ENCODE measurements around the gene NVL.

NVL gene

GRCh38 chr1:224282140-224282539, 47.8 kb downstream of the NVL start:
- DNase-seq (ENCODE audit: low read depth in 2 of 2): no peak

- DNase-seq (ENCODE audit: low read depth in 2 of 2): no peak
Measured at GRCh38 chr1:224276771-224277487, 53.0 kb downstream of the NVL start.

- DNase-seq (ENCODE audit: low read depth in 2 of 2): no peak
Measured at GRCh38 chr1:224274970-224275626, 54.9 kb downstream of the NVL start.

- DNase-seq (ENCODE audit: low read depth in 2 of 2): no peak
Measured at GRCh38 chr1:224273641-224274040, 56.3 kb downstream of the NVL start.

GRCh38 chr1:224271106-224271505, 58.9 kb downstream of the NVL start:
- DNase-seq (ENCODE audit: low read depth in 2 of 2): no peak

- DNase-seq (ENCODE audit: low read depth in 2 of 2): no peak
Measured at GRCh38 chr1:224267925-224268324, 62.0 kb downstream of the NVL start.

GRCh38 chr1:224266915-224267856, 62.8 kb downstream of the NVL start:
- no peak for DNase-seq (ENCODE audit: low read depth in 2 of 2)

GRCh38 chr1:224266105-224266914, 63.7 kb downstream of the NVL start:
- DNase-seq (ENCODE audit: low read depth in 2 of 2): no peak

- no peak for DNase-seq (ENCODE audit: low read depth in 2 of 2)
Measured at GRCh38 chr1:224264321-224264720, 65.7 kb downstream of the NVL start.

- DNase-seq (ENCODE audit: low read depth in 2 of 2): no peak
Measured at GRCh38 chr1:224262373-224263054, 67.5 kb downstream of the NVL start.

GRCh38 chr1:224259986-224260385, 70.0 kb downstream of the NVL start:
- no peak for DNase-seq (ENCODE audit: low read depth in 2 of 2)

GRCh38 chr1:224258351-224258750, 71.6 kb downstream of the NVL start:
- DNase-seq (ENCODE audit: low read depth in 2 of 2): no peak

- DNase-seq (ENCODE audit: low read depth in 2 of 2): no peak
Measured at GRCh38 chr1:224256640-224257039, 73.3 kb downstream of the NVL start.

- no peak for DNase-seq (ENCODE audit: low read depth in 2 of 2)
Measured at GRCh38 chr1:224253721-224254120, 76.3 kb downstream of the NVL start.

GRCh38 chr1:224252479-224252878, 77.5 kb downstream of the NVL start:
- no peak for DNase-seq (ENCODE audit: low read depth in 2 of 2)

- no peak for DNase-seq (ENCODE audit: low read depth in 2 of 2)
Measured at GRCh38 chr1:224251741-224252146, 78.2 kb downstream of the NVL start.

GRCh38 chr1:224245188-224245587, 84.8 kb downstream of the NVL start:
- DNase-seq (ENCODE audit: low read depth in 2 of 2): no peak

GRCh38 chr1:224238756-224239155, 91.2 kb downstream of the NVL start:
- DNase-seq (ENCODE audit: low read depth in 2 of 2): no peak

- no peak for DNase-seq (ENCODE audit: low read depth in 2 of 2)
Measured at GRCh38 chr1:224238212-224238611, 91.8 kb downstream of the NVL start.

- no peak for DNase-seq (ENCODE audit: low read depth in 2 of 2)
Measured at GRCh38 chr1:224237119-224237881, 92.7 kb downstream of the NVL start.
